ENCODE results near the gene IFNK.

Gene IFNK

GRCh38 chr9:27514551-27514950 lies 9.5 kb upstream of the IFNK start:
- no peak for DNase-seq

DNA sequence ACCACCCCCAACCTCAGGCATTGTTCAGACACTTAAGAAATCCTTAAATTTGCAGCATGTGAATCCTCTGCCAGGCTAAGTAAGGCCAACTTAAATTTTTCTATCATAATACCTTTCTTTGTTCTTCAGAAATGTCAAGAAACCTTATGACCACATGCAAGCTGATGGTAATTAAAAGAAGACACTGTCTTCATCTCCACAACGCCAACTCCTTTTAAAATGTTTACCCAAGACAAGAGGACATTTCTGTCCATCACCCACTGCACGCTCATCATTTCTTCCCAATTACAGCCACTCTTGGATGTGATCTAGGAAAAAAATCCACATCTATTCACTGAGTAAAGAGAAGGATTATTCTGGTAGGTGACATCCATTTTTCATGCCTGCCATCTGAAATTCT lies 6.1 kb upstream of the IFNK start:
- no peak for DNase-seq

- DNase-seq: no peak
Observed at GRCh38 chr9:27518809-27519208, 5.3 kb upstream of the IFNK start.

DNA sequence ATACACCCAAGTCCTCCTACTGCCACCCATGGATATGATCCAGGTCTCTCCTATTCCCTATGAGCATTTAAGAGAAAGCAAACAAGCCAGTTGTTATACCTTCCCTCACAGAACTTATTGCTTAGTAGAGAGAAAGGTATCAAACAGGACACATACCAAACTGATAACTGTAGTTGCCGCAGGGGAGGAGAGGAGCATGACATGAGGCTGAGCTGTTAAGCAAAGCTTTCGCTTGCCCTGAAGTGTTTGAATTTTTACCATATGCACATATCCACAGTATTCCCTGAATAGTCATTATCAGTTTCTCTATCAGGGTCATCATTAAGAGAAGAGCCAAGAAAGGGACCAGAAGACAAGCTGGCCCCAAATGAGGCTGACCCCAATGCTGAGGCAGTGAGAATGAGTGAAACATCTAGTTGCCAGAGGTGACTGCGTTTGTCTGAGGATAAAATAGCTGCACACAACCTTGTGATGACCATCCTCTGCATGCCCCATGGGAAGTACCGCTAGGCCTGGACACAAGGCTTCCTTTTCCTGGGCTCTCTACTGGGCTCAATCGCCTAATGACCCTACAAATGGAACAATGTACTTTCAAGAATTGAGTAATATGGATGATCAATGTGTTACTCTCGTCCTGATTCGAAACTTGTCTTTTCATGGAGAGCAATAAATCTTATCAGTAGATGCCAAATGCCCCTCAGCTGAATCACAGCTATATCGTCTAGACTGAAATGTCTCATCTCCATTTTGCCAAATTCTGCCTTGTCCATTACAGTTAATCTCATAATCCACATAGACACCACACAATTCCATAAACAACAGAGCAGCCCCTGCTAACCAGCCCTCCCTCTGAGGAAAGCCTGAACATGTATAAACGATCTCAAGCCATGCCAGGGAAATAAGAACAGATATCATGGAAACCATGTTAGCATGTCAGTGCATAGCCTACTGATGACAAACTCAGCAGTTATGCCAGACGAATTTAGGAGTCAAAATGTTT lies 4.3 kb upstream of the IFNK start:
- no peak for DNase-seq

- no peak for DNase-seq
Observed at GRCh38 chr9:27520986-27521385, 3.1 kb upstream of the IFNK start.

GRCh38 chr9:27523141-27523540 lies 949 bp upstream of the IFNK start:
- DNase-seq: no peak

- DNase-seq: no peak
Observed at GRCh38 chr9:27527702-27528075, 3.6 kb downstream of the IFNK start.

DNA sequence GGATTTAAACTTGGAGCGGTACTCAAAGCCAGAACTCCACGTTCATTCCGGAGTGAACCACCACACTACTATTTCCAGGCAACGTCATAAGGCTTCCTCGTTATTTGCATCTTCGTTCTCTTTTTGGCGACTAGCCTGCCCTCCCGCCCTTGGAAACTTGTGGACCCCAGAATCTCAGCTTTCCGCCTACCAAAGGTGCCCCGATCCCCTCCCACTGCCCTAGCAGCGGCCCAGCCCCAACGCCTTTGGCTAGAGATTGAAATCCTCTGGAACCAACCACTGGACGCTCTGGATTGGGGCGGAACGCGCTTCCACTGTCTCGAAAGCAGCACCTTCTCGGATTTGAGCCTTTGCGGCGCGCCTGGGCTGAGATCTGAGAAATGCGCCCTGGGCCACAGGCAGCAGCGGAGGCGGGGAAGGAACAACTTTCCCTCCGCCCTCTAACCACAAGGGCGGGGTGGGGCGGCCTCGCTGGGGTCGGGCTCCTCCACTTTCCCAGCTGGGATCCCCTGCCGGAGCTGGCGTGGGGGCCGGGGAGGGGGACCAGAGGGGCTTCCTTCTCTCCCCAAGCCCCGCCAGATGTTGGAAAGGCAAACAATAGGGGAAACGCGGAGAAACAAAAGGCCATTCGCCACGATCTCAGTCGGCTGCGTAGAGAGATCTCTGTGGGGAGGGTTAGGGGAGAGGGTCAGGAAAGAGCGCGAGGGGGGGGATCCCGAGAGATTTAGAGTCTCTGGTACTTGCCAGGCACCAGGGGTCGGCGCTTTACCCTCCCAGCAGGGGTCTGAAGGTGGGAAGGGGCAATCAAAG lies 4.2 kb downstream of the IFNK start:
- DNase-seq: no peak

DNA sequence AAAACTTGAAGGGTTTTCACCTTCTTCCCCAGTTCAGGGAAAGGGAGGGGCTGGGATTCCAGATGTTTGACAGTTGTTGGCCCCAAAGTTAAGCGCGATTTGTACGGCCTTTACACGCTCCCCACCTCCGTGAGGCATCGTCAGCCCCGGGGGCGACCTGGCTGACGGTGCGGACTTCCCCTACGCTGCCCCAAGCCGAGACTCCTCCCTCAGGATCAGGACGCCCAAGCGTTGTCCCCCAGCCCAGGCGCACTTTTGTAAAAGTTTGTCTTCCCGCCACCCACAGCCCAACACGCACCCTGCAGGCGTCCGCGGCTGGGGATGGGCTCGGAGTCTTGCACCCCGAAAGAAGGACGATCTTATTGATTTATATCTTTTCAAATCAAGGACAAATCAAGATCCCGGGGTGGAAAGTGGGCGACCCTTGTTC lies 4.8 kb downstream of the IFNK start:
- no peak for DNase-seq

GRCh38 chr9:27529316-27530278 lies 5.5 kb downstream of the IFNK start, which contains the start of gene MOB3B:
Gene MOB3B (minus strand): TSS chr9:27529814. CDS start chr9:27455550, 74,264 bp downstream.
- no peak for DNase-seq

DNA sequence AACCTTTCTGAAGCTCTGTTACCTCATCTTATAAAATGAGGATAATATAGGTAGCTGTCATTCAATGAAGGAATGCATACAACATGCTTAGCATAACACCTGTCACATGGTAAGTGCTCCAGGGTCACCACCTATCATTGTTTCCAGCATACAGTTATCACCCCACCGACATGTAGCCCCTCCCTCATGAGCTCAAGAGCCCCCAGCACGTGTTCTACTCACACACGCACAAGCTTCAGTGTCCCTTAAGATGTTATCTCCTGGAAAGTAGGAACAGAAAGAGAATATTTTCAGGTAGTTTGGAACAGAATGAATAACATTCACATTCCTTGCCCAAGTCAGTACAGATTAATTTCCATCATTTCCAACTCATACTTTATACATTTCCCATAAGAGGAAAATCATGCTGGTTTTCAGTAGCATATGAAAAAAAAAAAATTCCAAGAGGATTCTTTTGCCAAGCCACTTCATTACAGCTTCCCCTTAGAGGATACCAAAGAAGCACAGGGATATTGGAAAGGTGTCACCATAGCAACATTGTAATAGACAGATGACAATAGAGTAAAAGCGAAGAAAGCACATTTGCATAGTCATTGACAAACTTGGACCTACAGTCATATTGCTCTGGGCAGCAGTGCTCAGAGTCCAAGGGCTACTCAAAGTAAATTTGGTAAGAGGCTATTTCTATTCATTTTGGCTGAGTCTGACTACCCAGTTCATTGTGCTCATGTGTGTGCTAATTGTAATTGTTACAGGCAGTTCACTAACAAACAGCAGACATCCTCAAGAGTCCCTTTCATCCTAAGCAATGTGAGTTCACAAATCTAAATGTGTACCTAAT lies 7.0 kb downstream of the IFNK start:
- DNase-seq: no peak

- no peak for DNase-seq
Observed at GRCh38 chr9:27532046-27532445, 8.0 kb downstream of the IFNK start.

DNA sequence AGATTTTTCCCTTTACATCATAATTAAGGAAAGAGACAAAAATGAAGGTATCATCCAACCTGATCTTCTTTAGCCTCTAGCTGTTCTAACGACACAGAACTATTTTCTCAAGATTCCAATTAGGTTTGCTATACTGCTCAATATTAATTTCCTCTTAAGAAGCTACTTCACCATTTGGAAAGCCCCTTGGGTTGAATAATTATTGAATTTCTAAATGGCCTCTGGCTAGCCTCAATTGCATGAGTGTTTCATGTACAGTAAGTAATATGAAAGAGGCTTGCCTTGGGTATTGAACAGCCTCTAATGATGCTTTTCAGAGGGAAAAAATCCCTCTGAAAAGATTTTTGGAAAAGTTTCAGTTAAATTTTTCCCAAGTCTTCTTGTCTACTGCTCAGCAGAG lies 9.2 kb downstream of the IFNK start:
- no peak for DNase-seq

- DNase-seq: no peak
Observed at GRCh38 chr9:27534131-27534530, 10.0 kb downstream of the IFNK start.

- DNase-seq: no peak
Observed at GRCh38 chr9:27534658-27535209, 10.6 kb downstream of the IFNK start.

DNA sequence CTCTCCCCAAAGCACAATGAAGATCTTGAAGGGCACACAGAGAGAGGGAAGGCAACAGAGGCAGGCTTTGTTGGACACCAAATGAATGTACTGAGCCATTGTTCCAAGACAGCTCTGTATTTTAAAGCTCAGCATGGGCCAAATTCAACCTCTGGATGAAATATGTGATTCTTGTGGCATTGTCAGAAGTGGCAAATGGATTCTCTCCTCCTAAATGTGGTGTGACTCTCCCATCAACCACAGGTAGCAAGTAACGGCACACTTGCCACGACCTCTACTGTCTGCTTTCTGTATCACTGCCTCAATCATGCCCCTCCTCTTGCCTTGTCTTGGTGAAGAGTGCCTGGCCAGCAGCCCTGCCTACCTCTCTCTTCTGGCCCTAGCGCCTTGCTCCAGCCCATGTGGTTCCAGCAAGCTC lies 11.6 kb downstream of the IFNK start:
- DNase-seq: no peak

GRCh38 chr9:27536168-27536567 lies 12.1 kb downstream of the IFNK start:
- DNase-seq: no peak

- DNase-seq: no peak
Observed at GRCh38 chr9:27537027-27537435, 12.9 kb downstream of the IFNK start.

- no peak for DNase-seq
Observed at GRCh38 chr9:27537756-27538155, 13.7 kb downstream of the IFNK start.

- no peak for DNase-seq
Observed at GRCh38 chr9:27538647-27539046, 14.6 kb downstream of the IFNK start.

All from NCI-H1436 (cell line).